DMS153 treated with DMSO at 0.1 percent for 48 hours (cell line): ENCODE data around the gene LPCAT2.

Source experiments
- DNase-seq: peaks from one replicate; lab custom pipeline; 2025; ENCODE audit not compliant: unreplicated experiment; lab: John Stamatoyannopoulos, UW

Gene LPCAT2

DNA sequence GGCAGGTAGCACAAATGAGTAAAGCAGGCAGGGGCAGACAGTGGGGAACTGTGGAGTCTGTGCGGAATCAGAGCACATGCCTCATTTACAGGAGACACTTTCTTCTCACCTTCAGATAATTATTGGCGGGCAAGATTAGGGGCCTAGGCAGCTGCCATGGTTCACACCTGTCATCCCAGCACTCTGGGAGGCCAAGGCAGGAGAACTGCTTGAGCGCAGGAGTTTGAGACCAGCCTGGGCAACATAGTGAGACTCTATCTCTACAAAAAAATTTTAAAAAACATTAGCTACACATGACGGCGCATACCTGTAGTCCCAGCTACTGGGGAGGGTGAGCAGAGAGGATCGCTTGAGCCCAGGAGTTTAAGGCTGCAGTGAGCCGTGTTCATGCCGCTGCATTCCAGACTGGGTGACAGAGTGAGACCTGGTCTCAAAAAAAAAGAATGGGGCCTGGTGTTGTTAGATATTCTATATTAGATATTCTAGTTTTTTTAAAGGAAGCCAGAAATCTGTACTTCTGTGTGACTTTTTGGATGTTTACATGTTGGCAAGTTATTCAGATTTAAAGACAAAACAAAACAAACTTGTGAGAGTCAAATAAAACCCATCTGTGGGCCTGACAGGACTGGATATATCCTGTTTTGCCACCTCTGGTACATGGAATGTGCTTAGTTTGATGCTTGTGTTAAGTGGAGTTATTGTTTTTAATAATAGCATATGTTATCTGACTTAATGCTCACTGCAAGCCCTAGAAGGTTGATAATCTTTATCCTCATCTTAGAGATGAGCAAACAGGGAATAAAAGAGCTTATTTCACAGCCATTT lies 4.9 kb upstream of the LPCAT2 start:
- no peak for DNase-seq

DNA sequence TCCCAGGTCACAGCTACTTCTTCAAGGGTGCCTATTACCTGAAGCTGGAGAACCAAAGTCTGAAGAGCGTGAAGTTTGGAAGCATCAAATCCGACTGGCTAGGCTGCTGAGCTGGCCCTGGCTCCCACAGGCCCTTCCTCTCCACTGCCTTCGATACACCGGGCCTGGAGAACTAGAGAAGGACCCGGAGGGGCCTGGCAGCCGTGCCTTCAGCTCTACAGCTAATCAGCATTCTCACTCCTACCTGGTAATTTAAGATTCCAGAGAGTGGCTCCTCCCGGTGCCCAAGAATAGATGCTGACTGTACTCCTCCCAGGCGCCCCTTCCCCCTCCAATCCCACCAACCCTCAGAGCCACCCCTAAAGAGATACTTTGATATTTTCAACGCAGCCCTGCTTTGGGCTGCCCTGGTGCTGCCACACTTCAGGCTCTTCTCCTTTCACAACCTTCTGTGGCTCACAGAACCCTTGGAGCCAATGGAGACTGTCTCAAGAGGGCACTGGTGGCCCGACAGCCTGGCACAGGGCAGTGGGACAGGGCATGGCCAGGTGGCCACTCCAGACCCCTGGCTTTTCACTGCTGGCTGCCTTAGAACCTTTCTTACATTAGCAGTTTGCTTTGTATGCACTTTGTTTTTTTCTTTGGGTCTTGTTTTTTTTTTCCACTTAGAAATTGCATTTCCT lies 3.4 kb upstream of the LPCAT2 start:
- no peak for DNase-seq

DNA sequence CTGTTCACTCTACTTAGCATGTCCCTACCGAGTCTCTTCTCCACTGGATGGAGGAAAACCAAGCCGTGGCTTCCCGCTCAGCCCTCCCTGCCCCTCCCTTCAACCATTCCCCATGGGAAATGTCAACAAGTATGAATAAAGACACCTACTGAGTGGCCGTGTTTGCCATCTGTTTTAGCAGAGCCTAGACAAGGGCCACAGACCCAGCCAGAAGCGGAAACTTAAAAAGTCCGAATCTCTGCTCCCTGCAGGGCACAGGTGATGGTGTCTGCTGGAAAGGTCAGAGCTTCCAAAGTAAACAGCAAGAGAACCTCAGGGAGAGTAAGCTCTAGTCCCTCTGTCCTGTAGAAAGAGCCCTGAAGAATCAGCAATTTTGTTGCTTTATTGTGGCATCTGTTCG lies 2.8 kb upstream of the LPCAT2 start:
- peak; percentile 52 for DNase-seq

DNA sequence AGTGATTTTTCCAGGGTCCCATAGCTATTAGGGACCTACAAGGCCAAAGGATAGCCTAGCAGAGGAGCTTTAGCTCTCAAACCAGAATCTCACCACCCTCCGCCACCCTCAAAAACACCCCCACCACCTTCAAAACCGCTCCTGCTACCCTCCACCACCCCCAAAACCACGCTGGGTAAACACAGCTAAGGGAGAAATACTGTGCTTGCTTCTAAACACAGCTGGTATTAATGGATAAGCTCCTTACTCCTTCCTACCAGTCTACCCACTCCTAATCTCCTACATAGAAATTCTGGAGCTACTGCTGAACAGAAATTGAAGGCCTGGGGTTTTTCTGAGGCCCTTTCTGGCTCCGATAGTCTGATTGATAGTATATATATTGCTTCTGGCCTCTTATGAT lies 2.2 kb upstream of the LPCAT2 start:
- DNase-seq: no peak

DNA sequence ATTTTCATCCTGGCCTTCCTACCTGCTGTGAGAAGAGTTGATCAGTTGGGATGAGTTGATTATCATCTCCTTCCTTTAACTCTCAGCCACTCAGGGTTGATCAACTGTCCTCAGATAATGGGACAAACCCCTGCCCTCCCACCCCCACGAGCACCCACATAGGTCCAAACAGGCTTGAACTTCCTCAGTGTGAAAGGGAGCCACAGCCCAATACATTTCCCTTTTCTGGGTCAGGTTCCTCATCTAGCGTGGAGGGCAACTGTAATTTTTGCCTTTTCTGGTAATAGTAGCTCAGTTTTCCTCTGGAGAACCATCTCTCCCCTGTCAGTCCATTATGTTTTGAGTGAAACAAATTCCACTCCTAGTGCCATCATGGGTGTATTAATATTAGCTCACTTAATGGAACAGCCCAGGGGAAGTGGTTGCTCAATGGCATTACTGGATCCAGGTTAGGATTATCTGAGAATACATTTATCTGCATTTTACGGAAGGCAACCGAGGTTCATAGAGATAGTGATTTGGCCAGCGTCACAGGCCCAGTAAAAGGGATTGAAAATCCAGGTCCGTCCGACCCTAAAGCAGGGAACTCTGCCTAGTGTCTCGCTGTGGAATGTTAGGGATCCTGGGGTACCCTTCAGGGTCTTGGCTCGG lies 476 bp upstream of the LPCAT2 start:
- DNase-seq: no peak

DNA sequence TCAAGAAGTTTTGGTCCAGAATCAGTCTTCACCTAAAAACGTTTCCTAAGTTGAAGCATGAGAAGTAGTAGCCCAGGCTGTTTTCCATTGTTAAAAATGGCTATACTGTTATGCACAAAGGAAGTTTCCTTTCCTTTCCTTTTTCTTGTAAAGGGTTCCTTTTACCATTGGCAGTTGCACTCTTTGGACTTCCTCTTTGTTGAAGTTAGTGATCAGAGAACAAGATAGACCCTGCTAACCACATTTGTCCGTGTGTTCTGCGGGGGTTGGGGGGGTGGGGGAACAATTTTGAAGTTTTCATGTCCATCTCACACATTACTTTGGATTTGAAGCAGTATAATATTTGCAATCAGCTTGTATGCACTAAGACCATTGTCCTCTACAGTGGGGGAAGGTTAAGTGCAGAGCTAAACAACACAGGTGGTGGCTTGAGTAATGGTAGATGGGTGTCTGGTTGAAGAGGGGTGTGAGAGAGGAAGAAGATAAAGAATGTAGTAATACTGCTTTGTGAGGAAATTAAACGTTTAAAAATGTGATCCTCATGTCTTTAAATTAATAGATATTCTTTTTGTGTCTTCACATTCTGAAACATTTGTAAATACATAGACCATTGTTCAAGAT lies 1.4 kb downstream of the LPCAT2 start:
- DNase-seq: no peak

DNA sequence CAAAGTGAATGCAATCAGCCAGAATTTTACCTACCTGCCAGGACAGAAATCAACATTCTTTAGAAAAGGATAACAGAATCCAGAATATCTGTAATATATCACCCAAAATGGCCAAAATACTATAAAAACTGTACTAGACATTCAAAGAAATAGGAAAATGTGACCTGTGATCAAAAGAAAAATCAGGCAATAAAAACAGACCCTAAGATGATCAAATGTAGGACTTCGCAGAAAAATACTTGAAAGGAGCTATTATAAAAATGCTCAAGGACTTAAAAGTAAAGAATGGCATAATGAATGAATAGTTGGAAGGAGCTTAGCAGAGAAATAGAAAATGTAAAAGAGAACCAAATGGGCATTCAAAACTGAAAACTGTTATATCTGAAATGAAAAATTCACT lies 4.1 kb downstream of the LPCAT2 start:
- DNase-seq: no peak

DNA sequence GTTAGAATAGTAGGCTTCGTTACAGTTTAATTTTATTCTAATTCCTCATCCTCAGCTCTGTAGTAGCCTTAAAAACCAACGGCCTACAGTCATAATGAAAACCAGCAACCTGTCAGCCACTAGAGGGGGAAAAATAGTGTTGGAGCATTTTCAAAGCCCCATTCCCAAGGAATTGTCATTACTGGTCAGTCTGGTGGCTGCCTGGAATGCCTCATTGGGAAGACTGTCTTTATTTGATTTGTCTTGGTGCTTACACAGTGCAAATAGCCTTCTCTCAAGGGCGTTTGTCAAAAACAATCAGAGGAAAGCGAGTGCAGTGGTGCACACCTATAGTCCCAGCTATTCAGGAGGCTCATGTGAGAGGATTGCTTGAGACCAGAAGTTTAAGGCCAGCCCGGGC lies 4.7 kb downstream of the LPCAT2 start:
- DNase-seq: no peak

DNA sequence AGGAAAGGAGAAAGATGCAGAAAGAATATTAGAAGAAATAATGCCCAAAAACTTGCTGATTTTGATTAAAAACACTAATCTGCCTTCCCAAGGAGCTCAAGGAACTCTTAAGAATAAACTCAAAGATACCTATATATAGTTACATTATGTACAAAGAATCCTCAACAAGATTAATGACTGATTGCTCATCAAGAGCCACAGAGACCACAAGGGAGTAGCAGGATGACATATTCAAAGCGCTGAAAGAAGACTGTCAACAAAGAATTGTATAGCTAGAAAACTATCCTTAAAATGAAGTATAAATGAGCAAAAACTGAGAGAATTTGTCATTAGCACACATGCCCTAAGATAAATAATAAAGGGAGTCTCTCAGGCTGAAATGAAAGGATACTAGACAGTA lies 6.2 kb downstream of the LPCAT2 start:
- no peak for DNase-seq

DNA sequence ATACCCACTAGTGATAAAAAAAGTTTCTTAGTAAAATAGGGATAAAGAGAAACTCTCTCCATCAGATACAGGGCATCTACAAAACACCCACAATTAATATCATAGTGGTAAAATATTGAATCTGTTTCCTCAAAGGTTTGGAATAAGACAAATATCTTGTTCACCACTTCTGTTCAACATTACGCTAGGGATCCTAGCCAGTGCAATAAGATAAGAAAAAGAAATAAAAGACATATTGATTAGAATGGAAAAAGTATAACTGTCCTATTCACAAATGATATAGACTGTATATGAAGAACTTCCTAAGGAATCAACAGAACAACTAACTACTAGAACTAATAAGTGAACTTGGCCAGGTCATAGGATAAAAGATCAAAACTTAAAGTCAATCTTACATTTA lies 12.9 kb downstream of the LPCAT2 start:
- no peak for DNase-seq

DNA sequence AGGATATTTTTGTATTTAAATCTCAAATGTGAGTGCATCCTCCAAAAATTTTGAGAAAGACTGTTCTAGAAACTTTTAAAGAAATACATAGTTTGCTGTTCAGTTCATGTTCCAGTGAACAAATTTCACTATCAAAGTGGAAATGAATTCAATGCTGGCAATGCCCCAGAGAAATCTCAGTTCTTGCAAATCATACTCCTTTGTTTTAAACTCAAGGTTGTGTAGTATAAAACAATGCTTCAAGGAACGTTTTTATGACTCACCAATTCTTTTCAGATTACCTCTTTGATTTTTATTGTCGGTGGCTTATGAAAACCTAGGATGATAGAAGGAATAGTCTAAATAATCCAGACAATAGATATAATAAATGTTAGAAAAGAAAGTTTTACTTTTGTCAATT lies 17.6 kb downstream of the LPCAT2 start:
- no peak for DNase-seq

DNA sequence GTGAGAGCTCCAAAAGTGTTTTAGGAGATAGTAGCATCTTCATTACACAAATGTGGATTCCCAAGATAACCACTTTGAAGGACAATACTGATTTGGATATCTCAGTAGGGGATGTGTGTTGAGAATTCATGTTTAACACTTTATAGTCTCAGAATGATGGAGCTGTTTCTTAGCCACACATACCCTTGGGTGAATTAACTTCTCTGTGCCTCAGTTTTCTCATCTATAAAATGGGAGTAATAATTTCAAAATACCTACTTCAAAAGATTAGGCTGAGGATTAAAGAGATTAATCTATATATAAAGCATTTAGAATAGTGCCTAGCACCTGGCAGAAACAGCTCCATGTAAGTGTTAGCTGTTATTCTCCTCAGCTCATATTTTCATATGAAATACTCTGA lies 19.0 kb downstream of the LPCAT2 start:
- no peak for DNase-seq

DNA sequence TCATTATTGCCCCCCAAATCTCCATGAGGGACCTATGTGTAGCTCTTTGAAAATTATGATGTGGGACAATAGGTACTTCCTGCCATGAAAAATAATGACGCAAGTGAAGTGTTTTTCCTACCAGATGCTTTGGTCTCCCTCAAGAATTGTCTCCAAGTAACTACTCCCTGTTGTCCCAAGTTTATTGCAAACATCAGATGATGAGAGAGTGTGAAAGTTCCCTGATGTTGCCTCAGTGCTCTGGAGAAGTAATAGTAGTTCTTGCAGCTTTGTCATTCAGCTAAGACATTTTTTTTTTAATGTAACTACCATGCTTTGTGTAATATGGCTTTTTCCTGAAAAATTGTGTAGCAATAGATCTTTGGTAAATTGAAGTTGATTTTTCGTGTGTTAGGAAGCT lies 20.1 kb downstream of the LPCAT2 start:
- no peak for DNase-seq

DNA sequence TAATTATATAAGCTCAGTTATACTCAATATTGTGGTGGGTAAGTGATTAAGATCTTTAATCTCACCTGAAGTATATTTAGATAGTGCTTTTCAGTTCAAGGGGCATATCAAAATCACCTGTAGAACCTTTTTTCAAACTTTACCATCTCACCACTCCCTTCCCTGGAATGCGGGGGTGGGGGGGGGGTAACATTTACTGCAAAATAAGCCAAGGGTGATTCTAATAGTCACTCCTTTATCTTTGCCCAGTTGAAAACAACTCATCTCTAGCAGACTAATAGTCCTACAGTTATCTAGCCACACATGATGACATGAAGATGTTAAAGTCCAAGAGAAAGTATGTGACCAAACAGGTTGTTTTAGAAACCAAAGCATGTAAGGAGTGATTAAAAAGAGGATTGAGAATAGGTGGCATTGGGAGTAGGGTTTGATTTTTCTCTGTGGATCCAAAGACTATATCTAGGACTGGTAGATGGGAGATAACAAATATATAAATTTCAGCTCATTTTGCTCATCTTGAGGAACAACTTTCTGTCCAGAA lies 21.5 kb downstream of the LPCAT2 start:
- no peak for DNase-seq

DNA sequence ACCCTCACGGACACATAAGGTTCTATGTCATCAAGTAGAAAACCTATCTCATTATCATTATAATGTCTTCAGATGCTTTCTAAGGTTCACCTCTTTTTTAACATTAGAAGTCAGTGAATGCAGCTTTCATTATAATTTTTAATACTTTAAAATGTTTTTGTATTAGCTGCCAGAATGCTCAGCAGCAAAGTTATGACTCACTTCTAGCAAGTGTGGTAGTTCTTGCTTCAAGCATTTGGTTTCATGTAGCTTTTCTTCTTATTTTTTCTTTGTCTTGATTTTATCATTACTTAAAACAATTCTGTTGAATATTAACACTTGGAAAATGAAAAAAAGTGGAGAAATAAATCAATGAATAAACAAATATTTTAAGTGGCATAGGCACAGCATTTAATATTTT lies 23.4 kb downstream of the LPCAT2 start:
- no peak for DNase-seq

DNA sequence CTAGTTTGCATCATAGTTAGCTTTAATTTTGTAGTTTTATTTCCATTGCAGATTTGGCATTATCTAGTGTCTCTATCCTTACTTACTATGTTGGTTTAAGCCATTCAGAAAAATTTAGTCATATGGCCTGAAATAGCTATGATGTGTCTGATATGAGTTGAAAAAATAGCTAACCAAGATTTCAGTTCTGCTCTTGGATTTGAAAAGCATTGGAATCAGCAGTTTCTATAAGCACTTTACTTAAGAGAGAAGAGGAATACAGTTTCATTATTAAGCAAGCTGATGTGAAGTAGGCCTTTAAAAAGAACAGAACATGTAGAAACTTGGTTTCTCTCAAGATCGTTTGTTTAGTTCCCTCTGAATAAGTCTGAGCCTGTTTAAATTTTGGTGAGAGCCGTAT lies 25.9 kb downstream of the LPCAT2 start:
- no peak for DNase-seq

DNA sequence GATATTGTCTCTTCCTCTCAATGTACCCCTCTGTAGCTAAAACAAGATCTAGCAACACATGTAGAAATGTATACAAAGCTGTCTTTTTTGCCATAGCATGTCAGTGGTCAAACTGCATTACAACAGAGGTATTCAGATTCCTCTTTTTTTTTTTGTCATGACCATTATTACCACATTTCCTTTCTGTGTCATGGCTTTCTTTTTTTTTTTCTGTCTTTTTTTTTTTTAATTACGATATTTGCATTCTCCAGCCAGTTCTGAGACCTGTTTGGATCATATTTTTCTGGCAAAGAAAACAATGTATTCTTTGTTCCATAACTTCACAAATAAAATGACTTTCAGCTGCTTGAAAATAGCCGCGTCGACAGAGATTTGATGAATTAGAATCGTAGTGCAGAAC lies 30.2 kb downstream of the LPCAT2 start:
- DNase-seq: no peak

DNA sequence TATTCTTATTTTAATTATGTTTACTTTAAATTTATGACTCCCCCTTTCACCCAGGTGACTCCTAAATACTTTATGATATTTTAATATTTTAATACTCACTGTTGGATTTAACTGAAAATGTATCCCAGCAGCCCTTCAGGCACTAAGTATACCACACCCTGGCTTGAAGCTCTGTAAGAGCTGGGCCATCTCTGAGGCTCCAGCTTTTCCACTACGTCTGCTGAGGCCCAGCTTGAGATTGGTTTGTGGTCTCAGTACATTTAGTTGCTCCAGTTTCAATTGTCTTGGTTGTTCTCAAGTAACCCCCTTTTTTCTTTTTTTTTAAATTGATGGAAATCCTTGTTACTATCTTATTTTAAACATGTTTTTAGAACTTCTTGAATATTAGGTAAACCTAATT lies 30.6 kb downstream of the LPCAT2 start:
- DNase-seq: no peak

DNA sequence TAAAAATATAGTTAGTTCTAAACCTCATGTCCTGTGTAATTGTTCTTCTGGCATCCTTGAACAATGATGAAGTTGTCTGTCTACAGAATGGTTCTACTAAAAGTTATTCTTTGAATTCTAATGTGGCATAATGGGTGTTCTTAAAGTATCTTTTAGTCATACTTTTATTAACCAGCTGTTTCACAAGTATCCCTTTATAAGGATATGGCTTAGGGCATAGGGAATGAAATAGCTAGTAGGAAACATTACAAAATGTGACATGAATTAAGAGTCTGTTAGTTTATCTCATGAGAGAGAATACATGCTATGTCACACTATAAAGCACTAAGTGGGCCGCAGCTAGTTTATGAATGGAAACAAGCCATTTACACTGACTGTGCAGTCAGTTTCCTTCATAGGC lies 31.3 kb downstream of the LPCAT2 start:
- no peak for DNase-seq

DNA sequence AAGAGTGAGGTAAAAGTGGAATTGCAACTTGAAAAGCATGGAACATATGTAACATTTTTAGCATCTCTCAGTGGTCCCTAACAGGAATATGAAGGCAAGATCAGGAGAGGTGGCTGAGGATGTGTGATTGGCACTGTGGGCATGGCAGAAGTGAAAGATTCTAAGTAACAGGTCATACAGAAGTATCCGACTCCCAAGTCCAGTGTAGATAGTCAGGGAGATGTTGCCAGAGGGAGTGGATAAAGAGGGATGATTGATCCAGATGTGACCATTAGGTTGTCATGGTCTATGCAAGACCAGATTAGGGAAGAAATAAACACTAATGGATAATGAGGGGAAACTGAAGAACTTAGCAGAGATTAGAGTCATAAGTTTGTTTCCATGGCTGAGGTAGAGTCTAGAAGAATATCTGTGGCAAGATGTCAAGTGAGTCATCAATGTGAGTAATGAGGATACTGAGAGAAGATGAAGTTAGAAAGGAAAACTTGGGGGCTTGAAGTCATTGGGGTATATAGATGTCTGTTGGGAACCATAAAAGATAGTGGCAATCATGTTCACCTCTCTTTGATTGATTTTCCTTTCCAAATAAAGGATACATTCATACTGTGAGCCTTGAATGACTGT lies 33.7 kb downstream of the LPCAT2 start:
- DNase-seq: no peak

DNA sequence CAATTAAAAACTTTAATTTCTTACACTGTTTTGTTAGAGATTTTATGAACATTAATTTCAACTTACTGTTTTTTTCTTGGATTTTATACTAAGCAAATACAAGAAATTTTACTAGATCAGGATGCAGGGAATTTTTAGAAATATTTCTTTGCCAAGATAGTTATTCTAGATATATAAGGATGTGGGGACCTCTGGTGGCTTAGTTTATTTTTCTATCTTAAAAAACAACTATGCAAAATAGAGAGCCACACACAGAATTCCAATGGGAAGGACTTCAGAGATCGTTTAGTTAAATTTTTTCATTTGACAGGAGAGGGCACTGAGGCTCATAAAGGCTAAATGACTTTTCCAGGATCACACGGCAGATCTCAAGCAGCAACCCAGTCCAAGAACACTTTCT lies 34.6 kb downstream of the LPCAT2 start:
- DNase-seq: peak; percentile 19
